Measurements from ENCODE around the gene RAPGEF1. TPM values are rescaled to one million over a fixed set of nuclear protein-coding genes. Genes with fewer than 3 reads are reported as not detected.
A peak's percentile ranks its signal among the peaks of the same experiment; 100 is the strongest.

The RAPGEF1 gene
- total RNA-seq, 4 donors from 2014 or later: 32.0 to 57.3 (median 38.9) TPM

GRCh38 chr9:131732636-131733289 is 7.1 kb downstream of the RAPGEF1 start:
- Histone ChIP-seq H3K27me3 (no peaks in the 10 kb centered on the region), H3K36me3 (no peaks in the 10 kb centered on the region), H3K27ac (peak overlapping the region in 3 of 4 donors; percentile 70 to 75 (median 71)), H3K4me3 (no peak overlapping the region), H3K4me1 (peaks cover 0 to 93% (median 61%) of the 10 kb centered on the region in 4 donors), H3K9me3 (no peaks in the 10 kb centered on the region)
- TF ChIP-seq CTCF (IDR thresholded peaks at IDR 0.05): no peak
- TF ChIP-seq EP300 (IDR thresholded peaks at IDR 0.05): peak in 1 of 2 donors; percentile 25
- no peak for TF ChIP-seq POLR2A (IDR thresholded peaks at IDR 0.05)
- WGBS, 2 donors: 74 to 82% methylated on average over 12 of the region's 12 CpGs
- no peak for DNase-seq (ENCODE audit: low spot score in 2 of 2)

- 80% methylated on average over 8 of the region's 8 CpGs for WGBS, 2 donors
- Histone ChIP-seq H3K4me3 (no peak overlapping the region), H3K36me3 (no peaks in the 10 kb centered on the region), H3K9me3 (no peaks in the 10 kb centered on the region), H3K27me3 (no peaks in the 10 kb centered on the region), H3K4me1 (peaks cover 0 to 94% (median 62%) of the 10 kb centered on the region in 4 donors), H3K27ac (peak overlapping the region in 3 of 4 donors; percentile 46 to 71 (median 70))
- TF ChIP-seq EP300 (IDR thresholded peaks at IDR 0.05) (no peak), CTCF (IDR thresholded peaks at IDR 0.05) (no peak), POLR2A (IDR thresholded peaks at IDR 0.05) (no peak)
- DNase-seq (ENCODE audit: low spot score in 2 of 2): no peak
Measured at GRCh38 chr9:131732061-131732526, 7.8 kb downstream of the RAPGEF1 start.

GRCh38 chr9:131731644-131732043 is 8.2 kb downstream of the RAPGEF1 start:
- H3K27ac ChIP-seq: peak overlapping the region in 3 of 4 donors; percentile 46 to 71 (median 70)
- 46 to 70% methylated on average over 5 of the region's 5 CpGs for WGBS, 2 donors
- DNase-seq (ENCODE audit: low spot score in 2 of 2): no peak

GRCh38 chr9:131731237-131731636 is 8.6 kb downstream of the RAPGEF1 start:
- H3K4me3 ChIP-seq: no peak overlapping the region
- no peak for DNase-seq (ENCODE audit: low spot score in 2 of 2)
- H3K27me3 ChIP-seq: no peaks in the 10 kb centered on the region
- H3K9me3 ChIP-seq: no peaks in the 10 kb centered on the region
- 44 to 45% methylated on average over 7 of the region's 7 CpGs for WGBS, 2 donors
- H3K27ac ChIP-seq: peak overlapping the region in 3 of 4 donors; percentile 6 to 70 (median 46)
- no peaks in the 10 kb centered on the region for H3K36me3 ChIP-seq
- peaks cover 0 to 87% (median 57%) of the 10 kb centered on the region in 4 donors for H3K4me1 ChIP-seq
- TF ChIP-seq CTCF (IDR thresholded peaks at IDR 0.05): no peak
- no peak for TF ChIP-seq EP300 (IDR thresholded peaks at IDR 0.05)
- TF ChIP-seq POLR2A (IDR thresholded peaks at IDR 0.05): no peak

More at GRCh38 chr9:131731644-131732043, 8.2 kb downstream of the RAPGEF1 start:
- H3K27me3 ChIP-seq: no peaks in the 10 kb centered on the region
- peaks cover 0 to 91% (median 60%) of the 10 kb centered on the region in 4 donors for H3K4me1 ChIP-seq
- no peak for TF ChIP-seq POLR2A (IDR thresholded peaks at IDR 0.05)
- TF ChIP-seq CTCF (IDR thresholded peaks at IDR 0.05): no peak
- no peak for TF ChIP-seq EP300 (IDR thresholded peaks at IDR 0.05)
- no peak overlapping the region for H3K4me3 ChIP-seq
- no peaks in the 10 kb centered on the region for H3K9me3 ChIP-seq
- H3K36me3 ChIP-seq: no peaks in the 10 kb centered on the region

GRCh38 chr9:131728961-131729360 is 10.9 kb downstream of the RAPGEF1 start:
- 36 to 60% methylated on average over 2 to 3 of the region's 3 CpGs for WGBS, 2 donors
- no peaks in the 10 kb centered on the region for H3K36me3 ChIP-seq
- no peak for DNase-seq (ENCODE audit: low spot score in 2 of 2)
- TF ChIP-seq POLR2A (IDR thresholded peaks at IDR 0.05): no peak
- H3K4me3 ChIP-seq: no peak overlapping the region
- H3K4me1 ChIP-seq: peaks cover 0 to 75% (median 45%) of the 10 kb centered on the region in 4 donors
- no peaks in the 10 kb centered on the region for H3K9me3 ChIP-seq
- H3K27ac ChIP-seq: peak overlapping the region in 3 of 4 donors; percentile 50 to 73 (median 56)
- no peaks in the 10 kb centered on the region for H3K27me3 ChIP-seq

Measured in tibial nerve (tissue), 4 donors.